H9 (cell line): ENCODE results near the gene NAPG. TPM values are rescaled to one million over a fixed set of nuclear protein-coding genes. Genes with fewer than 3 reads are reported as not detected.

Source experiments
- DNase-seq: peaks from one replicate; pipeline ENCODE4 v3.0.0-alpha.2; 2017
- H2AFZ ChIP-seq: one replicate; pipeline ENCODE4 v1.6.1; 2013; ENCODE audit warnings: mild to moderate bottlenecking, low read length, control low read depth, moderate library complexity
- H2AK5ac ChIP-seq: 2 replicates; pipeline ENCODE4 v1.6.1; 2013; ENCODE audit warnings: low read length, control low read depth, mixed read lengths; ENCODE audit not compliant: insufficient read length
- H2BK120ac ChIP-seq: one replicate; pipeline ENCODE4 v1.6.1; 2013; ENCODE audit warnings: low read depth, mild to moderate bottlenecking, low read length, control low read depth, inconsistent platforms; ENCODE audit not compliant: poor library complexity, severe bottlenecking
- H2BK12ac ChIP-seq: 2 replicates; pipeline ENCODE4 v1.6.1; 2013; ENCODE audit warnings: low read length, control low read depth, mixed read lengths, low read depth; ENCODE audit not compliant: insufficient read length
- H2BK15ac ChIP-seq: 2 replicates; pipeline ENCODE4 v1.6.1; 2013; ENCODE audit warnings: low read depth, low read length, control low read depth
- H2BK20ac ChIP-seq: one replicate; pipeline ENCODE4 v1.6.1; 2013; ENCODE audit warnings: low read depth, mild to moderate bottlenecking, low read length, control low read depth, inconsistent platforms; ENCODE audit not compliant: poor library complexity, severe bottlenecking
- H2BK5ac ChIP-seq: 2 replicates; pipeline ENCODE4 v1.6.1; 2013; ENCODE audit warnings: low read length, control low read depth, mixed read lengths; ENCODE audit not compliant: insufficient read length
- H3K14ac ChIP-seq: 2 replicates; pipeline ENCODE4 v1.6.1; 2013; ENCODE audit warnings: low read length, control low read depth; ENCODE audit not compliant: insufficient read depth
- H3K18ac ChIP-seq: 2 replicates; pipeline ENCODE4 v1.6.1; 2013; ENCODE audit warnings: low read depth, mild to moderate bottlenecking, mixed read lengths, low read length, control low read depth; ENCODE audit not compliant: insufficient read length
- H3K23ac ChIP-seq: 2 replicates; pipeline ENCODE4 v1.6.1; 2013; ENCODE audit warnings: low read length, control low read depth, mixed read lengths, low read depth; ENCODE audit not compliant: insufficient read length
- H3K23me2 ChIP-seq: 2 replicates; pipeline ENCODE4 v1.6.1; 2013; ENCODE audit warnings: low read depth, mild to moderate bottlenecking, mixed read lengths, low read length, control low read depth; ENCODE audit not compliant: insufficient read length, poor library complexity, severe bottlenecking
- H3K27ac ChIP-seq: 2 replicates; pipeline ENCODE4 v1.5.1; 2013; ENCODE audit warnings: low read length, control low read depth, mixed read lengths, low read depth; ENCODE audit not compliant: insufficient read length
- H3K27me3 ChIP-seq: 2 replicates; pipeline ENCODE4 v1.6.1; 2013; ENCODE audit warnings: low read length, control low read depth, inconsistent platforms; ENCODE audit not compliant: insufficient read depth
- H3K4ac ChIP-seq: 2 replicates; pipeline ENCODE4 v1.6.1; 2013; ENCODE audit warnings: low read depth, mild to moderate bottlenecking, control low read depth, inconsistent platforms, low read length, moderate library complexity
- H3K4me1 ChIP-seq: 2 replicates; pipeline ENCODE4 v1.6.1; 2013; ENCODE audit warnings: low read length, control low read depth, inconsistent platforms; ENCODE audit not compliant: insufficient read depth
- H3K4me2 ChIP-seq: 2 replicates; pipeline ENCODE4 v1.6.1; 2013; ENCODE audit warnings: low read length, control low read depth, mixed read lengths; ENCODE audit not compliant: insufficient read length, insufficient read depth
- H3K56ac ChIP-seq: 2 replicates; pipeline ENCODE4 v1.6.1; 2013; ENCODE audit warnings: low read depth, mild to moderate bottlenecking, mixed read lengths, low read length, control low read depth; ENCODE audit not compliant: insufficient read length
- H3K79me1 ChIP-seq: 2 replicates; pipeline ENCODE4 v1.6.1; 2013; ENCODE audit warnings: low read depth, mild to moderate bottlenecking, moderate library complexity, low read length, control low read depth, inconsistent platforms; ENCODE audit not compliant: insufficient read depth, poor library complexity, severe bottlenecking
- H3K79me2 ChIP-seq: 2 replicates; pipeline ENCODE4 v1.6.1; 2013; ENCODE audit warnings: low read length, control low read depth, inconsistent platforms; ENCODE audit not compliant: insufficient read depth
- H3K9ac ChIP-seq: 2 replicates; pipeline ENCODE4 v1.6.1; 2013; ENCODE audit warnings: low read length, control low read depth, mixed read lengths; ENCODE audit not compliant: insufficient read length; ENCODE audit errors: extremely low read depth
- H3K9me3 ChIP-seq: one replicate; pipeline ENCODE4 v1.6.1; 2013; ENCODE audit warnings: low read depth, low read length, inconsistent platforms; ENCODE audit not compliant: control insufficient read depth
- H3T11ph ChIP-seq: one replicate; pipeline ENCODE4 v1.6.1; 2013; ENCODE audit warnings: mild to moderate bottlenecking, low read length, control low read depth, inconsistent platforms
- H4K20me1 ChIP-seq: one replicate; pipeline ENCODE4 v1.6.1; 2013; ENCODE audit not compliant: control insufficient read depth, insufficient read length, insufficient read depth
- H4K5ac ChIP-seq: 2 replicates; pipeline ENCODE4 v1.6.1; 2013; ENCODE audit warnings: low read depth, mild to moderate bottlenecking, mixed read lengths, low read length, control low read depth; ENCODE audit not compliant: insufficient read length
- H4K8ac ChIP-seq: replicated peaks from 2 replicates; pipeline ENCODE4 v1.6.1; 2013; ENCODE audit warnings: low read length, control low read depth, mixed read lengths, low read depth; ENCODE audit not compliant: insufficient read length
- H4K91ac ChIP-seq: 2 replicates; pipeline ENCODE4 v1.6.1; 2013; ENCODE audit warnings: low read depth, mild to moderate bottlenecking, moderate library complexity, mixed read lengths, low read length, control low read depth; ENCODE audit not compliant: insufficient read length
- H3K27ac Mint-ChIP-seq, 3 experiments: 2 replicates in 2 of 3; 3 replicates in 1 of 3; pipeline ENCODE4 v1.8.0; 2020 to 2021; ENCODE audit warnings: mixed read lengths in 3 of 3, mild to moderate bottlenecking in 1 of 3, moderate library complexity in 1 of 3
- H3K27me3 Mint-ChIP-seq: 2 replicates; pipeline ENCODE4 v1.8.0; 2021; ENCODE audit warnings: low read depth, mild to moderate bottlenecking, moderate library complexity, mixed read lengths
- H3K36me3 Mint-ChIP-seq, 3 experiments: 2 replicates in 2 of 3; 3 replicates in 1 of 3; pipeline ENCODE4 v1.8.0; 2020 to 2021; ENCODE audit warnings: low read depth in 3 of 3, mixed read lengths in 3 of 3; ENCODE audit not compliant: insufficient read depth in 1 of 3
- H3K4me1 Mint-ChIP-seq, 2 experiments: 2 replicates each; pipeline ENCODE4 v1.8.0; 2020; ENCODE audit warnings: mixed read lengths in 2 of 2
- H3K4me3 Mint-ChIP-seq, 2 experiments: 2 replicates in 1 of 2; 3 replicates in 1 of 2; pipeline ENCODE4 v1.8.0; 2020 to 2021; ENCODE audit warnings: mild to moderate bottlenecking in 2 of 2, mixed read lengths in 2 of 2, moderate library complexity in 1 of 2
- H3K9me3 Mint-ChIP-seq, 2 experiments: 2 replicates in 1 of 2; 3 replicates in 1 of 2; pipeline ENCODE4 v1.8.0; 2020; ENCODE audit warnings: mild to moderate bottlenecking in 2 of 2, mixed read lengths in 2 of 2, moderate library complexity in 1 of 2
- CTCF ChIP-seq: fragments of 200-600 bp; sonication (generic); conservative IDR thresholded peaks from 3 replicates; pipeline ENCODE4 v1.8.0; 2021; ENCODE audit warnings: antibody characterized with exemption, mild to moderate bottlenecking
- WGBS: extraction: QIAGEN DNeasy Blood & Tissue Kit; methylation state at CpG from one replicate; pipeline ENCODE4 v1.1.7; 2013; ENCODE audit warnings: missing lambda C conversion rate, low lambda C conversion rate, mixed read lengths; ENCODE audit not compliant: insufficient read length; ENCODE audit errors: extremely low coverage; 5-methylcytosine and 5-hydroxymethylcytosine counted together
- total RNA-seq: library from RNA; stranded (reverse); gene quantifications from 2 replicates; pipeline ENCODE4 v1.2.1, GENCODE V29; 2021

Gene NAPG
- total RNA-seq, 1 experiment from 2014 or later = 30.9 TPM

GRCh38 chr18:10518595-10519255 lies 7.1 kb upstream of the NAPG start:
- Histone ChIP-seq H3K18ac (no peak overlapping the region), H3K23me2 (no peaks in the 10 kb centered on the region), H2AK5ac (no peak overlapping the region), H2AFZ (no peak overlapping the region), H3T11ph (no peak overlapping the region), H3K27me3 (no peaks in the 10 kb centered on the region), H3K4me2 (no peak overlapping the region), H3K79me1 (no peaks in the 10 kb centered on the region), H3K9me3 (no peaks in the 10 kb centered on the region), H4K20me1 (no peaks in the 10 kb centered on the region), H2BK20ac (no peak overlapping the region), H3K4me1 (no peaks in the 10 kb centered on the region), H4K8ac (no peak overlapping the region), H3K79me2 (no peaks in the 10 kb centered on the region), H3K9ac (no peak overlapping the region), H2BK120ac (no peak overlapping the region), H3K56ac (no peak overlapping the region), H2BK15ac (no peak overlapping the region), H2BK12ac (no peak overlapping the region), H4K5ac (no peak overlapping the region), H3K27ac (no peak overlapping the region), H2BK5ac (no peak overlapping the region), H3K4ac (no peak overlapping the region), H4K91ac (no peak overlapping the region), H3K14ac (no peak overlapping the region), H3K23ac (no peak overlapping the region)
- H3K9me3 Mint-ChIP-seq = peaks cover 0 to 3% of the 10 kb centered on the region in 2 experiments; a peak in 3 of 5 replicates
- peak; percentile 29; the same call in 1 of the 3 replicates for TF ChIP-seq CTCF
- H3K4me3 Mint-ChIP-seq = no peak overlapping the region
- no peak overlapping the region; a peak in 1 of 7 replicates for H3K27ac Mint-ChIP-seq
- H3K27me3 Mint-ChIP-seq = peaks cover 8% of the 10 kb centered on the region; the same call in 1 of the 2 replicates
- DNase-seq = no peak
- H3K36me3 Mint-ChIP-seq = no peaks in the 10 kb centered on the region; a peak in 2 of 7 replicates
- peaks cover 7 to 8% of the 10 kb centered on the region in 2 experiments for H3K4me1 Mint-ChIP-seq
- WGBS = no CpG with 5 or more reads among the region's 12 CpGs
